Ovary (tissue), 3 donors: ENCODE data around the gene SSUH2.

ENCODE experiments used
- CTCF ChIP-seq, 3 donors: fragments of 450-650 bp in 2 of 3; fragments of 200-600 bp in 1 of 3; IDR thresholded peaks; one replicate each; pipeline versions ENCODE4 v1.5.1 to v1.8.0; 2016 to 2022; ENCODE audit warnings: antibody characterized with exemption in 3 of 3, mild to moderate bottlenecking in 1 of 3
- POLR2A ChIP-seq: fragments of 450-650 bp; IDR thresholded peaks from one replicate; pipeline ENCODE4 v1.6.1; 2017; ENCODE audit warnings: antibody characterized with exemption, mild to moderate bottlenecking, moderate library complexity
- donor health status: DM: no; HTN: no; CAD: no.

DNA sequence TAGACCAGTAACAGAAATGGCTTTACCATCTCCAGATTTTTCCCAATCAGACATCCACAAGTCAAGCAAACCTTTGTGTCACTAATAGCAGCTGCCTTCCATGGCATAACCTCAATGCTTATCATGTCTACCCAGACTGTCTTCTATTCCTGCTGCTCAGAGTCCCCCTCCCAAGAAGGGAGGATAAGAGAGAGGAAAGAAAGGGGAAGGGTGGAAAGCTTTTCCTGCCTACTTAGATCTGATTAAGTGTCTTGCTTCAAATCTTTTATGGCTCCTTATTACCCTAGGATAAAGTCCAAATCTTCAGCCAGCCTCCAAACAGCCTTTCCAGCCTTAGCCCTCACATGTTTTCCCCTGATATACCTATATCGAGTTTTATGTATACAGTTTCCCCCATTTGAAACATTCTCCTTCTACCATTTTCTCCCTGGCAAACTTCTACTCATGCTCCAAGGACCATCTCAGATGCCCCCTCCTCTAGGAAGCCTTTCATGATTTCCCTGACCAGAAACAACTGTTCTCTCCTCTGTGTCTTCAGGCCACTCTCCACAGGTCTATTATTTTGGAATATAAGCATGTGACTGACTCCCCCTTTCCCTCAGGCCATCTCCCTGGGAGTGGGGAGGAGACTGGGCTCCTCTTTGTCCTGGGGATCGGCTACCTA is 7.9 kb upstream of the SSUH2 start:
- TF ChIP-seq CTCF (IDR thresholded peaks at IDR 0.05): no peak
- no peak for TF ChIP-seq POLR2A
